Measurements from ENCODE around the gene SLX4IP. TPM values are rescaled to one million over a fixed set of nuclear protein-coding genes. Genes with fewer than 3 reads are reported as not detected.

SLX4IP gene
- total RNA-seq, 1 experiment from 2014 or later = 5.4 TPM

DNA sequence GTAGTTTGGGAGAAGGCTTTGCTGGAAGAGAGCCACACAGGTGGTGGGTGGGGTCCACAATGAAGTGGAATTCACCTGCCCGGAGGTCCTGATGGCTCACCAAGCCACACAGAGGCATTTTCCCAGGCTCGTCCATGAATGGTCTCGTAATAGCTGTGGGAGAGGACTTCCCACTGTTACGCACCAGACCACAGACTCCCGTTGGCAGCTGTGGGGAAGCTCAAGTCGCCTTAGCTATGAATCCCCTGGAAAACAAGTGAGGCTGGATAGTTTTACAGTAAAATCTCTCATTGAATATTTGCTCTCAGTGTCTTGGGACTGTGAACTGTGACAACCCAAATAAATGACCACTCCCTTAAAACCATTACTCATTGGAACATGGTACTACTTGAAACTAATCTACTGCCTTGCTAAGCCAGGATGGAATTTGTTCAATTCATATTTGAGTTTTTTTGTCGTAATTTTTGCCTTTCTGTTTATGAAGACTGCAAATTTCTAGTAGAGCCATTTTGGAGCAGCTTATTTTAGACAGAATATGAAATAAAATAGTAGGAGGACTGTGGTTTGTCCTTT is 159.3 kb downstream of the SLX4IP start:
- Mint-ChIP-seq H3K4me1 (ENCODE audit: low read depth, unreplicated experiment) (peaks cover 25% of the 10 kb centered on the region), H3K4me3 (ENCODE audit: low read depth, unreplicated experiment) (no peak overlapping the region), H3K27me3 (ENCODE audit: unreplicated experiment) (no peaks in the 10 kb centered on the region), H3K9me3 (ENCODE audit: low read depth, unreplicated experiment) (no peaks in the 10 kb centered on the region), H3K36me3 (ENCODE audit: insufficient read depth, unreplicated experiment) (peaks cover 6% of the 10 kb centered on the region), H3K27ac (ENCODE audit: unreplicated experiment) (no peak overlapping the region)
- CTCF ChIA-PET = no interaction called here
- BruUV-seq (replicated peaks) = no TSS peak
- intact Hi-C loops (cut with micrococcal nuclease; ENCODE audit: unreplicated experiment) = no loop called here
- no peak for DNase-seq
- no peak for TF ChIP-seq CTCF (IDR thresholded peaks at IDR 0.05; ENCODE audit: unreplicated experiment)

DNA sequence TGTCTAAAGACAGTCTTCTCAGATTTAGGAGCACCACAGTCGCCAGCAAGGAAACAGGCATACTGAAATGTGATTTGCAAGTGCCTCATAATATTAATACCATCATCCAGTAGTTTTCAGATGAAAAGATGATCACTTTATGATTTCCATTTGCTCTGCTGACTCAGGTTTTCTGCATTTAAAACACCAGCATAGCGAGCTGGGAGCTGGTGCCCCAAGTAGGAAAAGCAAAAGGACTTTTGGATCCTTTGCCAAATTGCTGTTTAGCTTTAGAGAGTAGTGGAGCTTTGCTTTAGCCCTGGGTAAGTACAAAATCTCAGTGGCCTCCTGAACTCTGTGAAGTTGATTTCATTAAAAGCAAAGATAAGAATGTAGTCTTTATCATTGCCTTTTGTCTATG is 160.2 kb downstream of the SLX4IP start:
- TF ChIP-seq CTCF (IDR thresholded peaks at IDR 0.05; ENCODE audit: unreplicated experiment) = no peak
- no TSS peak for BruUV-seq (replicated peaks)
- intact Hi-C loops (cut with micrococcal nuclease; ENCODE audit: unreplicated experiment) = no loop called here
- no peak for DNase-seq
- peaks cover 6% of the 10 kb centered on the region for H3K36me3 Mint-ChIP-seq (ENCODE audit: insufficient read depth, unreplicated experiment)
- no peaks in the 10 kb centered on the region for H3K27me3 Mint-ChIP-seq (ENCODE audit: unreplicated experiment)
- H3K4me1 Mint-ChIP-seq (ENCODE audit: low read depth, unreplicated experiment) = peaks cover 25% of the 10 kb centered on the region
- H3K9me3 Mint-ChIP-seq (ENCODE audit: low read depth, unreplicated experiment) = no peaks in the 10 kb centered on the region
- CTCF ChIA-PET = no interaction called here
- H3K27ac Mint-ChIP-seq (ENCODE audit: unreplicated experiment) = no peak overlapping the region
- H3K4me3 Mint-ChIP-seq (ENCODE audit: low read depth, unreplicated experiment) = no peak overlapping the region

- CTCF ChIA-PET = no interaction called here
- H3K4me1 Mint-ChIP-seq (ENCODE audit: low read depth, unreplicated experiment) = peaks cover 24% of the 10 kb centered on the region
- H3K27ac Mint-ChIP-seq (ENCODE audit: unreplicated experiment) = no peak overlapping the region
- H3K36me3 Mint-ChIP-seq (ENCODE audit: insufficient read depth, unreplicated experiment) = peaks cover 6% of the 10 kb centered on the region
- no peak for DNase-seq
- intact Hi-C loops (cut with micrococcal nuclease; ENCODE audit: unreplicated experiment) = no loop called here
- no peaks in the 10 kb centered on the region for H3K27me3 Mint-ChIP-seq (ENCODE audit: unreplicated experiment)
- no TSS peak for BruUV-seq (replicated peaks)
- TF ChIP-seq CTCF (IDR thresholded peaks at IDR 0.05; ENCODE audit: unreplicated experiment) = no peak
- no peak overlapping the region for H3K4me3 Mint-ChIP-seq (ENCODE audit: low read depth, unreplicated experiment)
- no peaks in the 10 kb centered on the region for H3K9me3 Mint-ChIP-seq (ENCODE audit: low read depth, unreplicated experiment)
These were observed 160.9 kb downstream of the SLX4IP start for GRCh38 chr20:10595985-10596384.

DNA sequence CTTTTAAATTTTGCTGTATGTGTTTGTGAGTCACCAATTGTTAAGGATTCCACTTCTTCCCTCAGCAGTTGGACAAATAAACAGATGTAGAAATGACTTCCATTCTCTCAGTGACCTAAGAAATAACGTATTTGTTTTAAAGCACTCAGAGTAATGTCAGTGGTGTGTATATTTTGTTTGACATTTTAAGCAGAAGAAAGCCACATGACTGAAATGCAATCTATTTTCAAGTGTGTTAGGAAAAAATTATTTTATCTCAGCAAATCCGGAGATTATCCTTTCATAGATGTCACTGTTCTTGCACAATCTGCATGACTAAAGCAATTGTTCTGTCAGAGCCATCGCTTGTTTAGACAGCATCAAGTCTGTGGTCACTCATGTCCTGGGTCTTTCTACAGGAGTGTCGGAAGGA is 161.6 kb downstream of the SLX4IP start:
- Mint-ChIP-seq H3K4me1 (ENCODE audit: low read depth, unreplicated experiment) (peaks cover 17% of the 10 kb centered on the region), H3K36me3 (ENCODE audit: insufficient read depth, unreplicated experiment) (peaks cover 6% of the 10 kb centered on the region), H3K27me3 (ENCODE audit: unreplicated experiment) (no peaks in the 10 kb centered on the region), H3K4me3 (ENCODE audit: low read depth, unreplicated experiment) (no peak overlapping the region), H3K27ac (ENCODE audit: unreplicated experiment) (no peak overlapping the region), H3K9me3 (ENCODE audit: low read depth, unreplicated experiment) (no peaks in the 10 kb centered on the region)
- no TSS peak for BruUV-seq (replicated peaks)
- no peak for DNase-seq
- CTCF ChIA-PET = no interaction called here
- no peak for TF ChIP-seq CTCF (IDR thresholded peaks at IDR 0.05; ENCODE audit: unreplicated experiment)
- intact Hi-C loops (cut with micrococcal nuclease; ENCODE audit: unreplicated experiment) = no loop called here
